CD8-positive, alpha-beta memory T cell (primary cell): ENCODE data around the gene FDXR. TPM values are rescaled to one million over a fixed set of nuclear protein-coding genes. Genes with fewer than 3 reads are reported as not detected.

Experiments
- CTCF ChIA-PET: fragments of 350-600 bp; sonication (Branson Sonifier 250); formaldehyde crosslinking; loops from one replicate; lab custom pipeline; 2021; ENCODE audit warnings: antibody characterized with exemption; lab: Charles Lee
- POLR2A ChIA-PET: fragments of 350-600 bp; sonication (Branson Sonifier 250); formaldehyde crosslinking; loops from one replicate; lab custom pipeline; 2021; ENCODE audit warnings: antibody characterized with exemption; lab: Charles Lee
- DNase-seq, 5 donors: peaks; one replicate each; pipeline versions ENCODE4 v3.0.0 to v3.0.0-alpha.2; 2020 to 2022; ENCODE audit warnings: mixed read lengths in 1 of 5
- H3K27ac ChIP-seq: one replicate; pipeline ENCODE4 v1.7.0; 2013; ENCODE audit warnings: low read depth, mild to moderate bottlenecking, low read length, moderate library complexity
- H3K27me3 ChIP-seq: 2 replicates; pipeline ENCODE4 v1.7.0; 2013; ENCODE audit warnings: low read length, mild to moderate bottlenecking; ENCODE audit not compliant: insufficient read depth, poor library complexity, severe bottlenecking
- H3K36me3 ChIP-seq: 2 replicates; pipeline ENCODE4 v1.7.0; 2013; ENCODE audit warnings: mild to moderate bottlenecking, low read length, moderate library complexity; ENCODE audit not compliant: insufficient read depth
- H3K4me1 ChIP-seq: 2 replicates; pipeline ENCODE4 v1.7.0; 2013; ENCODE audit warnings: mild to moderate bottlenecking, low read length, moderate library complexity; ENCODE audit not compliant: insufficient read depth
- H3K4me3 ChIP-seq: 2 replicates; pipeline ENCODE4 v1.7.0; 2013; ENCODE audit warnings: mild to moderate bottlenecking, low read length
- H3K9me3 ChIP-seq: 2 replicates; pipeline ENCODE4 v1.7.0; 2013; ENCODE audit warnings: mild to moderate bottlenecking, low read length
- H3K27ac Mint-ChIP-seq, 8 donors: one replicate each; pipeline ENCODE4 v1.8.0; 2020 to 2021; ENCODE audit warnings: mixed read lengths in 8 of 8, mild to moderate bottlenecking in 6 of 8, inconsistent platforms in 3 of 8, moderate library complexity in 3 of 8
- H3K27me3 Mint-ChIP-seq, 2 donors: one replicate each; pipeline ENCODE4 v1.8.0; 2020 to 2021; ENCODE audit warnings: mixed read lengths in 2 of 2, mild to moderate bottlenecking in 1 of 2, moderate library complexity in 1 of 2
- H3K36me3 Mint-ChIP-seq, 3 donors: one replicate each; pipeline ENCODE4 v1.8.0; 2020 to 2021; ENCODE audit warnings: mixed read lengths in 3 of 3, inconsistent platforms in 1 of 3, mild to moderate bottlenecking in 1 of 3
- H3K4me1 Mint-ChIP-seq, 3 donors: one replicate each; pipeline ENCODE4 v1.8.0; 2020 to 2021; ENCODE audit warnings: mixed read lengths in 3 of 3, inconsistent platforms in 1 of 3, mild to moderate bottlenecking in 1 of 3
- H3K4me3 Mint-ChIP-seq, 7 donors: one replicate each; pipeline ENCODE4 v1.8.0; 2020 to 2021; ENCODE audit warnings: mixed read lengths in 7 of 7, mild to moderate bottlenecking in 6 of 7, moderate library complexity in 4 of 7, inconsistent platforms in 2 of 7
- H3K9me3 Mint-ChIP-seq, 5 donors: one replicate each; pipeline ENCODE4 v1.8.0; 2020 to 2022; ENCODE audit warnings: mixed read lengths in 5 of 5, mild to moderate bottlenecking in 3 of 5, moderate library complexity in 2 of 5, inconsistent platforms in 1 of 5
- polyA plus RNA-seq: library from polyadenylated mRNA; unstranded; fragments of 300-500 nt; fragmentation: Illumina TruSeq; gene quantifications from one replicate; pipeline ENCODE4 v1.2.3, GENCODE V29; 2021
- total RNA-seq, 2 experiments: library from RNA; stranded (reverse); gene quantifications; one replicate each; pipeline ENCODE4 v1.2.3, GENCODE V29; 2021

Gene FDXR
- total and polyA plus RNA-seq, 3 experiments from 2014 or later, result 6.4 to 33.3 (median 32.9) TPM

DNA sequence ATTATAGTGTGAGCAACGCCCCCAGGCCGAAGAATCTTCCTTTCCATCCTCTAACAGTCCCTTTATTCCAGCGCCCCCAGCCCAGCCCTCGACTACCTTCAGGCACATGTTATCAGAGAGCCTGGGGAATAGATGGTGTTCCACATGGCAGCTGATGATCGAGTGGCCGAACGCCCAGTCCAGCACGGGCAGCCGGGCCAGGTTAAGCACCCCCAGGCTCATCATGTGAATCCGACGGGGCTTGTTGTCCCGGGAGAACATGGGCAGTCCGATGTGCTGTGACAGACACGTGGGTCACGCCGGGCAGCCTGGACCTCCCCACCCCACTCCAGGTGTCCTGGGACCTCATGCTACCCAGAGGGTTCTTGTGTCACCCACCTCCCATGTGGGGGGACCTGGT lies 6.5 kb upstream of the FDXR start:
- Histone ChIP-seq H3K27me3 (no peaks in the 10 kb centered on the region), H3K36me3 (no peaks in the 10 kb centered on the region), H3K4me1 (no peaks in the 10 kb centered on the region), H3K4me3 (no peak overlapping the region), H3K9me3 (no peaks in the 10 kb centered on the region), H3K27ac (no peak overlapping the region)
- no peaks in the 10 kb centered on the region for H3K4me1 Mint-ChIP-seq
- ChIA-PET CTCF (no interaction called here), POLR2A (interaction anchor here (0.7 kb wide), 1 partner anchor 381 kb away, joined by 5 read pairs; no protein-coding TSS in a partner anchor)
- no peak overlapping the region for H3K27ac Mint-ChIP-seq
- H3K4me3 Mint-ChIP-seq, result no peak overlapping the region
- H3K36me3 Mint-ChIP-seq, result no peaks in the 10 kb centered on the region
- peaks cover 7 to 15% of the 10 kb centered on the region in 2 donors for H3K27me3 Mint-ChIP-seq
- DNase-seq, result no peak
- peaks cover 0 to 2% (median 0%) of the 10 kb centered on the region in 5 donors for H3K9me3 Mint-ChIP-seq

DNA sequence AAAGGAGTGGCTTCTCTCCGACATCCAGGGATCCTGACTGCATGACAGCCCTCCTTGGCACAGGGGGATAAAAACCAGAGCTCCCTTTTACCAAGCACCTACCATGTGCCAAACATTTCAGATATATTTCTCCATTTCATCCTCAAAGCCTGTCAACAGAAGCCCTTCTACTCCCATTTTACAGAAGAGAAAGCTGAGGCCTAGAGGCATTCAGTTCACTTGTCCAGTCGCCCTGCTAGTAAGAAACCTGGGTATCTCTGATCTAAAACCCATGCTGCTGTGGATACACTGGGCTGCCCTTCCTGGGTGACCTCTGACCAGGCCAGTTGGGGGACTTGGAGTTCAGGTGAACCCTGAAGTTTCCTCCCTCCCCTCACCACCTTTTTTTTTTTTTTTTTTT lies 5.9 kb upstream of the FDXR start:
- no peak overlapping the region for H3K27ac ChIP-seq
- no peaks in the 10 kb centered on the region for H3K27me3 ChIP-seq
- Mint-ChIP-seq H3K9me3 (peaks cover 0 to 2% (median 0%) of the 10 kb centered on the region in 5 donors), H3K27ac (peak overlapping the region in 2 of 8 donors; percentile 35 to 54), H3K4me1 (peaks cover 4% of the 10 kb centered on the region in 3 donors), H3K27me3 (peaks cover 4 to 10% of the 10 kb centered on the region in 2 donors), H3K4me3 (no peak overlapping the region), H3K36me3 (no peaks in the 10 kb centered on the region)
- no peaks in the 10 kb centered on the region for H3K9me3 ChIP-seq
- H3K36me3 ChIP-seq, result no peaks in the 10 kb centered on the region
- no peaks in the 10 kb centered on the region for H3K4me1 ChIP-seq
- CTCF ChIA-PET, result interaction anchor here (1.2 kb wide), 1 partner anchor 10 kb away, joined by 4 read pairs; no protein-coding TSS in a partner anchor
- DNase-seq, result no peak
- H3K4me3 ChIP-seq, result no peak overlapping the region
- POLR2A ChIA-PET, result interaction anchor here (0.7 kb wide), 1 partner anchor 382 kb away, joined by 5 read pairs; no protein-coding TSS in a partner anchor

DNA sequence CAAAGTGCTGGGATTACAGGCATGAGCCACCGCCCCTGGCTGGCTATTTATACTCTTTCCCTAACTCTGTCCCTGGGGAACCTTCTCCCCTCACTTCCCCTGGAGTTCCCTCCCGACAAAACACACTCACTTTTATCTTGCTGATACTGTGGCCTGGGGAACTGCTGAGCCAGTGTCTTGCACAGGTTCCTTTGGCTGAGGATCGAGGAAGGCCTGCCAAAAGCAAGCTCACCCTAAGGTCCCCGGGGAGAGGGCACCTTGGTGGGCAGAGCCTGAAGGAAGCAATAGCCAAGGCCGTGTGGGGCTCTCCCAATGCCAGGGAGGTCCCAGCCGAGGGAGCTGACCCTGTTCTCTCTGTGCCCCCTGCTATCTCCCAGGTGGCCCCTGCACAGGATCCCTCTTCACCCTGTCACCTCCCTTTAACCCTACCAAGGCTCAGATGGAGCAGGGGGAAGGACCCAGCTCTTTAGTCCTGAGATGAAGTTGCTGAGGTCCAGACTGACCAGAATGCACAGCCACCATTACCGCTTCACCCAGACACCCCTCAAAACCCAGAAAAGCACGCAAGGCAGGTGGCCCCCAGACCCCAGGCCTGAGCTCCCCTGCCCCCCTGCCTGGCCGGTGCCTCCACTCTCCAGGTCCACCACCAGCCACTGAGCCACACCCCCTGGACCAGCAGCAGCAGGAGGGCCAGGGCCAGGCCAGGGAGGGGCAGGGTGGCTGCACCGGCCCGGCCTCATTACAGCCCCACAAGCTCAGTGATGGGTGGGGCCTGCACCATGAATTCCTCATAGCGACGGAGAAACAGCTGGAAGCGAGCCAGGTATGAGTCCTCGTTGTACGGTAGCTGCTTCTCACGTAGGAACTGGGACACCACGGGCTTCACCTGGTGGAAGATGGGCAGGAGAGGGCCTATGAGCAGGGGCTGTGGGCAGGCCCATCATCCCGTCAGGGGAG lies 5.1 kb upstream of the FDXR start:
- Mint-ChIP-seq H3K36me3 (peaks cover 0 to 2% (median 0%) of the 10 kb centered on the region in 3 donors), H3K4me1 (peaks cover 5 to 9% (median 8%) of the 10 kb centered on the region in 3 donors), H3K27me3 (peaks cover 4 to 6% of the 10 kb centered on the region in 2 donors), H3K27ac (no peak overlapping the region), H3K9me3 (no peaks in the 10 kb centered on the region), H3K4me3 (peak overlapping the region in 1 of 7 donors; percentile 32)
- H3K27ac ChIP-seq, result peak overlapping the region; percentile 38
- POLR2A ChIA-PET, result no interaction called here
- no peak overlapping the region for H3K4me3 ChIP-seq
- no peaks in the 10 kb centered on the region for H3K27me3 ChIP-seq
- no peaks in the 10 kb centered on the region for H3K4me1 ChIP-seq
- H3K9me3 ChIP-seq, result no peaks in the 10 kb centered on the region
- DNase-seq, result no peak
- CTCF ChIA-PET, result interaction anchor here (1.2 kb wide), 1 partner anchor 9 kb away, joined by 4 read pairs; no protein-coding TSS in a partner anchor
- H3K36me3 ChIP-seq, result no peaks in the 10 kb centered on the region

DNA sequence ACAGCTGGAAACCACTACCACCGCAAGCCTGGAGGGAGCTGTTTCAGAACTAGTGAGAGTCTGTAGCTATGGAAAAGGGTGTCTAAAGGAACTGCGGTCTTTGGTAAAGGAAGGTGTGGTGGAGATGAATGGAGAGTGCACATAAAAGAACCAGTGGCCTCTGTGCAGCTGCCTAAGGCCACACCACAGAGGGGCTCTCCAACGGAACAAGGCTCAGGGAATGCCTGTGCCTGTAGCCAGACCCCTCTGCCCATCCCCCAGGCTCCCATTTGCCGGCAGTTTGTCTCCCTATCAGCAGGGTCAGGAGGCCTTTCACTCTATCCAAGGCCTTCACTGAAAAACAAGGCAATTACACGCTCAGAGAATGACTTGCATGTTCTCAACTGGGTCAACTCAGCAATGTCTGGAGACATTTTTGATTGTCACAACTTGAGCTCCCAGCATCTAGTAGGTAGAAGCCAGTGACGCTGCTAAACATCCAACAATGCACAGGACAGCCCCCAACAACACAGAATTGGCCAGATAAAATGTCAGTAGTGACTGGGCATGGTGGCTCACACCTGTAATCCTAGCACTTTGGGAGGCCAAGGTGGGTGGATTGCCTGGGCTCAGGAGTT lies 3.3 kb upstream of the FDXR start:
- Mint-ChIP-seq H3K36me3 (peaks cover 0 to 2% (median 0%) of the 10 kb centered on the region in 3 donors), H3K27ac (peak overlapping the region in 1 of 8 donors; percentile 27), H3K4me3 (peak overlapping the region in 1 of 7 donors; percentile 25), H3K9me3 (no peaks in the 10 kb centered on the region), H3K27me3 (peaks cover 0 to 2% of the 10 kb centered on the region in 2 donors), H3K4me1 (peaks cover 18 to 23% (median 21%) of the 10 kb centered on the region in 3 donors)
- CTCF ChIA-PET, result interaction anchor here (1.4 to 2.1 kb wide), 3 partner anchors 11 to 219 kb away, joined by 3 to 8 read pairs (median 6); no protein-coding TSS in a partner anchor
- H3K4me1 ChIP-seq, result peaks cover 10% of the 10 kb centered on the region
- H3K36me3 ChIP-seq, result no peaks in the 10 kb centered on the region
- no peak overlapping the region for H3K4me3 ChIP-seq
- no peaks in the 10 kb centered on the region for H3K27me3 ChIP-seq
- peak overlapping the region; percentile 51 for H3K27ac ChIP-seq
- POLR2A ChIA-PET, result interaction anchor here (0.7 kb wide), 1 partner anchor 139 kb away, joined by 3 read pairs; the partner anchor contains the start of gene RAB37
- H3K9me3 ChIP-seq, result no peaks in the 10 kb centered on the region
- no peak for DNase-seq

DNA sequence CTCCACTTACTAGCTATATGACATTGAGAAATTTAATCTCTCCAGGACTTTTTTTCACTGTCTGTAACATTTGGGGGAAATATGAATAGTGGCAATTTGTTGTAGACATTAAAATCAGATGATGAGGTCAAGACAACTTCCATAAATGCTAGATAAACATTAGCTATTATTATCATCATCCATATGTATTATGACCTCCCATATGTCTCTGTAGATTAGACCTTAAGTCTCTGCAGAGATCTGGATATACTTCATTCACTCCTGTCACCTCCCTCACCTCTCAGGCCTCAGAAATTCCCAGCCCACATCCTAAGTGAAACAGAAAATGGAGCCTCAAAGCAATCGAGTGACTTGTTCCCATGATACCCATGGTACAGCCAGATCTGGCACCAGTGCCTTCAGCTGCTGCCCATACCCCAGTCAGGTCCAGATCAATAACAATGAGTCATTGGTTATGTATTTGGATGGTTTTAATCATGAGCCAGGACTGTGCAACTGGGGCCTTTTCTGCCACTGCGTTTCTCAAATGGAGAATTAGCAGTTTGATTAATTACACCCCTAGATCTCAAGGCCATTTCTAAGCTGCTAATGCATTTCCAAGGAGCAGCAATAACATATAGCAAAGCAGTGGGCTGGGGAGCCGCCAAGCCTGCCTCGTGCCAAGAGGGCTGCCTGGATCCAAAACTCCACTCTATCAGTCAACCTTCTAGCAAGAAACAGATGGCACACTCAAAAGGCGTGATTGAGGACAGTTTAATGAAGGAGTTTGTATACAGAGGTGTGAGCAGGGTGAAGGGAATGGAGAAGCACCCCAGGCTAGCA lies 2.6 kb upstream of the FDXR start:
- Mint-ChIP-seq H3K27me3 (peaks cover 0 to 2% of the 10 kb centered on the region in 2 donors), H3K9me3 (no peaks in the 10 kb centered on the region), H3K4me1 (peaks cover 18 to 23% (median 22%) of the 10 kb centered on the region in 3 donors), H3K27ac (peak overlapping the region in 3 of 8 donors; percentile 17 to 91 (median 76)), H3K36me3 (peaks cover 0 to 2% (median 0%) of the 10 kb centered on the region in 3 donors), H3K4me3 (peak overlapping the region in 4 of 7 donors; percentile 1 to 25 (median 20))
- peaks cover 10% of the 10 kb centered on the region for H3K4me1 ChIP-seq
- H3K27ac ChIP-seq, result peak overlapping the region; percentile 51
- H3K9me3 ChIP-seq, result no peaks in the 10 kb centered on the region
- no peaks in the 10 kb centered on the region for H3K27me3 ChIP-seq
- no peak for DNase-seq
- POLR2A ChIA-PET, result interaction anchor here (0.6 kb wide), 1 partner anchor 596 kb away, joined by 3 read pairs; no protein-coding TSS in a partner anchor
- CTCF ChIA-PET, result interaction anchor here (1.4 to 2.1 kb wide), 3 partner anchors 10 to 218 kb away, joined by 3 to 8 read pairs (median 6); no protein-coding TSS in a partner anchor
- no peak overlapping the region for H3K4me3 ChIP-seq
- no peaks in the 10 kb centered on the region for H3K36me3 ChIP-seq

DNA sequence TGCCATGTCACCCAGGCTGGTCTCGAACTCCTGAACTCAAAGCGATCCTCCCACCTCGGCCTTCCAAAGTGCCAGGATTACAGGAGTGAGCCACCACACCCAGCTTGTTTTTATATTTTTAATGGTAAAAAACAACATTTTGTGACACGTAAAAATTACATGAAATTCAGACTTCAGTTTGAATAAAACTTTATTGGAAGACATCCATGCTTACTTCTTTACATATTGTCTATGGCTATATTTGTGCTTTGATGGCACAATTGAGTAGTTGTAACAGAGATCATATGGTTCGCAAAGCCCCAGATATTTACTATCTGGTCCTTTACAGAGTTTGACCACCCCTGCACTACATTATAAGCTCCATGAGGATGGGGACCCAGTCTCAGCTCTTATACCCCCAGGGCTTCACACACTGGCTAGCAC lies 1.8 kb upstream of the FDXR start:
- Histone ChIP-seq H3K4me1 (peaks cover 10% of the 10 kb centered on the region), H3K27me3 (no peaks in the 10 kb centered on the region), H3K27ac (peak overlapping the region; percentile 96), H3K36me3 (no peaks in the 10 kb centered on the region), H3K9me3 (no peaks in the 10 kb centered on the region), H3K4me3 (no peak overlapping the region)
- Mint-ChIP-seq H3K4me3 (peak overlapping the region in 4 of 7 donors; percentile 1 to 96 (median 36)), H3K9me3 (no peaks in the 10 kb centered on the region), H3K4me1 (peaks cover 18 to 23% (median 22%) of the 10 kb centered on the region in 3 donors), H3K36me3 (peaks cover 0 to 2% (median 0%) of the 10 kb centered on the region in 3 donors), H3K27me3 (no peaks in the 10 kb centered on the region), H3K27ac (peak overlapping the region in 2 of 8 donors; percentile 17 to 91)
- POLR2A ChIA-PET, result no interaction called here
- CTCF ChIA-PET, result interaction anchor here (1.9 to 2.1 kb wide), 2 partner anchors 13 to 217 kb away, joined by 6 to 8 read pairs; no protein-coding TSS in a partner anchor
- DNase-seq, result no peak
